NCI-H1417 (cell line): ENCODE data around the gene CERS3.
"Not testable (repeated sequence)": the region's sequence is repeated elsewhere in the genome, so short reads cannot be mapped to it uniquely, and the experiment has no call there.

ENCODE experiments used
- DNase-seq, 3 experiments: peaks; one replicate each; lab custom pipeline; 2025; lab: John Stamatoyannopoulos, UW

CERS3 gene

DNA sequence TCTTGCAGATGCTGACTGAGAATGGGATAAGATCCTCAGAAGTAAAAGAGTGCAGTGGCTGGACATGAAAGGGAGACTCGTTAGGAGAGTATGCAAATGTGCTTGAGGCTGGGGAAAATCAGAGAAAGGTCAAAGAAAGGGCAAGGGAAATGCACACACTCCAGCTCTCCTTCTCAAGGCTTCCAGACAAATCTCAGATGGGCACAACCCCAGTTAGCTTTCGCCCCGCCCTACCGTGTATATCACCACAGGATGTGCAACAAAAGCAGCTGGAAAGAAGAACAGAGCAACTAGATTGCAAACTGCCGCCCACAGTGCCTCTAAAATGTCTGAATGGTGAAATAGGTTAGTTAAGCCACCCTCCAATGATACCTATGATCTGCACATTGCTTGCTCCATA, 63.9 kb downstream of the CERS3 start:
- peak in 1 of 3 experiments; percentile 22 for DNase-seq

DNA sequence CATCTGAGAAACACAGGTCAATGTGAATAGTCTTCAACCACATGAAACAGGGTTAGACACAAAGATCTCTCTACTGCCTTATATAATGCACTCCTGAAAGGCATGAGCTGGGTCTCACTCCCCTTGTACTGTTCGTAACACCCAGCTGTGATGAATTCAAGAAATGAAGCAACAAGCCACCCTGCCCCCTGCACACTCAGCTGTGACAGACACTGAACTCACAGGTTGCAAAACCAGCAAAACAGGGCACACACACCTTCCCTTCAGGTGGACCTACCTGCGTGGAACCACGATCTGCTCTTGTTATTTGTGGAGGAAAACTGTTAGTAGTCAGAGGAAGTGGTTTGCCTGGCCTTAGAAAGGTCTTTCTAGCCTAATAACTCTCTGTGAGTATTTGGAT, 64.5 kb downstream of the CERS3 start:
- no peak for DNase-seq

DNA sequence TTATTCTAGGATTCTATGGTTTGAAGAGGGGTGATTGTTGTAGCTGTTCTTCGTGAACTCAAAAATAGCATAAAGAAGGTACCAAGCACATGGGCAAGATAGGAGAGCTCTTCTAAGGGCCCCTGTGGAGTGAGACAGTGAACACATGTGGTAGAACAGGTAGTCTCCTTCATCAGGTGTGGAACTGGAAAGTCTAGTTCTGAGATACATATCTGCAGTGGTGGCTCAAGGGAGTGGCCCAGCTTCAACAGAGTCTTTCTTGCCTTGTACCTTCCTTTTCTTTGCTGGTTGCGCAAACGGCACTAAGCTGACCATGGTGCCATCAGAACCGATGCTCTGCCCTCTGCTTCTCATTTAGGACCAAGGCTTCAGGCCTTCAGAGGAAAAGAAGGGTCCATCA, 65.2 kb downstream of the CERS3 start:
- DNase-seq = no peak

DNA sequence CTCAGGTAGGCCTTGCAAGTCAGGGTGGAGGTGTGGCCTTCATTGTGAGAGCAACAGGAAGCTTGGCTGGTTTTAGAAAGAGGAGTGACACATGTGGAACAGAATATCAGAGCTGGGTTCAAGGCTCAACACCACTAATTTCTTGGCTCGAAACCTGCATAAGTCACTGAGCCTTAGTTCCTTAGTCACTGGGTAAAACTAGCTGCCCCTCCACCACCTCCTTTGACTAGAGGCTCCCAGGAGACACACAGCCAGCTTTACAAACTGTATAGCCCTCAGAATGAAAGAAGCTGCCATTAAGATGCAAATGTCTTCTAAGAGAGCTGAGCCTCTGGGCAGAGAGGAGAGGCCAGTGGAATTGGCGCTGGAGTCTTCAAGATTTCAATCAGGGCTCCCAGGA, 67.7 kb downstream of the CERS3 start:
- DNase-seq = no peak

- peak; percentile 19 to 57 (median 41) for DNase-seq
These were observed 71.5 kb downstream of the CERS3 start for GRCh38 chr15:100457201-100457600.

GRCh38 chr15:100454148-100454547, 74.6 kb downstream of the CERS3 start:
- DNase-seq = no peak

DNA sequence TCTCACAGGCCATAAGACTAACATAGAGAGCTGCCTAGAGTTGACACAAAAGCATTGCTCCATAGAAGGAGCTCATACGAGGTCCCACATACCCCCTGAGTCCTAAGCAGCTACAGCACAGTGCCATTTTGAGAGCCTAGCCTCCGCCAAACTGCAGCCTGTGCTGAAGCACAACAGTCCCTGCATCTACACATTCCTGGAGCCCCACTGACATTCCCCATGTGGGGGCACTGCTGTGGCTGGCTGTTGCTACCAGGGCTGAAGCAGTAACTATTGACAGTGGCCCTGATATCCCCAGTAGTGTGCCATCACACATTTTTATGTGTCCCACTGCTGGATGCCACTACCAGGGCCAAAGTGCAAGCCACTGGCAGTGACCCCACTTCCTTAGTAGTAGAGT, 80.3 kb downstream of the CERS3 start:
- DNase-seq = no peak

GRCh38 chr15:100441063-100441462, 87.7 kb downstream of the CERS3 start:
- DNase-seq = not testable (repeated sequence)

GRCh38 chr15:100439514-100439913, 89.2 kb downstream of the CERS3 start:
- DNase-seq = no peak

DNA sequence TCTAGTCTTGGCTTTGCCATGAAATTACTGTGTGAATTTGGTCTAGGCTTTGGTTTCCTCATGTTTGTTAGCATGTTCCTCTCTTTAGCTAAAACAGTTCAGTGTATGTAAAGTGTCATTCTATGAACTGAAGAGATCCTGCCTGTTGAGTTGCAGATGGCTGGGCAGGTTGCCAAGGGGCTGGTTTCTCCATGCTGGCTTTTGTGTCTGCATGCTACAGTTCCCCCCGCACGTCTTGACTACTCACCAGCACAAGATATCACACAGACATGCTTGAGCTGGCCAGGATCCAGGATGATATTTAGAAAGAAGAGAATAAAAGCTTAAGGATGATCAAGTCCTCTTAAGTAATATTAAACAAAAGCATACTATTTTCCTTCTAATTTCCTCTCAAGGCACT, 90.2 kb downstream of the CERS3 start:
- peak; percentile 20 to 93 (median 69) for DNase-seq

DNA sequence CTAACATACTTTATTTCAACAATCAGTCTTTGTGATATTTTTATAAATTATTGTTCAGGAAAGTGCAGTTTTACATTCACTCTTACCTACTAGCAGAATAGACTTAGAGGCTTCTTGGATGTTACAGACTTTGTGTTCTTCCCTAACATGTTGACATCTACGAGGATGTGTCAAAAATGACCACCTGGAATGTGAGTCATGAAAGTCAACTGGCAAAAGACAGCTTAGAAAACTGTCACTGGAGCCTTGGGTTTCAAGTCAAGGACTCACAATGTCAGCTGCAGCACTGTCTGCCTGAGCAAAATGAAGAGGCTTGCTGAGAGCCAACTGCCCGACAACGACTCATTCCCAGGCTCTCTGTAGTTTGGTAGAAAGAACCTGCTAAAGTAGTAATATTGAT, 91.5 kb downstream of the CERS3 start:
- DNase-seq = no peak

DNA sequence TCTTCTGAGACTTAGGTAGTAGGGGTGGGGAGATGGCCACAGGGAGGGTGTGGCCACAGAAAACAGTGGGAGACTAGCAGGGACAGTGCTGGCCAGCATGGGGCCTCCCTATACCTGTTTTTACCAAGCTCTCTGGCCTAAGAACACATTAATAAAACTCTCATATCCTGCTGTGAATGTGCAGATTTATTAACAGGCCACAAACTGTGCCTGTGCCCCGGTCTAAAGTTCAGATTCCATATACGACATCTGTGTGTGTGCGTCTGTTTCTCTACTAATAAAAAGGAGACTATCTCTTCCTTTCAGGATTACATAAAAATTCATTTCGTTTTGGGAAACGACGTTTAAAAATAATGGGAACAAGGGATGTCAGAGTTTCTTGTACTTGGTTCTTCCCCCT, 94.2 kb downstream of the CERS3 start:
- no peak for DNase-seq

DNA sequence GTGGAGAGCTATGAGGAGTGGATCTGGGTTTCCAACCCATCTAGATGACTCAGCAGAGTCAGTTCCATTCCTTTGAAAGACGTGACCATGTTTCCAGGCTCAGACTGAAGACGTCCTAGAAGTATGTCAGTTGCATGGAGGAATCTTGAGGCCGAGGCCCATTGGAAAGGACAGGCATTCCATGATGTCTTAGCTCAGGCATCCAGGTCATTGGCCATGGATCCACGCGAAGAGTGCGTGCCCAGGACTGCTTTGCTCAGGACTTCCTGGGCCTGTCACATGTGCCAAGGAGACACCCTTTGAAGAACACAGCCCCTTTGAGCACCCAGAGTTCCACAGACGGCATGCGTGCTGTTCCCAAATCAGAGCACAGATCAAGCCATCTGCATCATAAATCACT, 94.7 kb downstream of the CERS3 start:
- DNase-seq = no peak

DNA sequence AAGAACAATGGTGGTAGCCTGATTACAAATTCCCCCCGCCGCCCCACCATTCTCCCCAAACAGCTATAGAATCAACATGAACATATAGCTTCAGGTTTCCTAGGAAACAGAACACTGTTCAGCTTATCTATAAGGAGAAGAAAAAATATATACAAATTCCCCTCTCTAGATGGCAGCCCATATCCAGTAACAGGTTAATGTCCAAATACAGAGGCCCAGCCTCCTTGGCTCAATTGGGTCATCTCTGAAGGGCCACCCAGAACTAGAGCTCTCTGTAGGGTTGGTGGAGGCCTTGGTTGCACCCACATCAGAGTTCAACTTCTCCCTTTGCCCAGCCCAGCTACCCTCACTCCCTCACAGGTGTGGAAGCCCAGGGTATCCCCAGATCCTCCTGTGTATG, 95.4 kb downstream of the CERS3 start:
- no peak for DNase-seq

GRCh38 chr15:100430411-100430810, 98.3 kb downstream of the CERS3 start:
- no peak for DNase-seq

GRCh38 chr15:100429116-100429728, 99.5 kb downstream of the CERS3 start:
- DNase-seq = no peak

DNA sequence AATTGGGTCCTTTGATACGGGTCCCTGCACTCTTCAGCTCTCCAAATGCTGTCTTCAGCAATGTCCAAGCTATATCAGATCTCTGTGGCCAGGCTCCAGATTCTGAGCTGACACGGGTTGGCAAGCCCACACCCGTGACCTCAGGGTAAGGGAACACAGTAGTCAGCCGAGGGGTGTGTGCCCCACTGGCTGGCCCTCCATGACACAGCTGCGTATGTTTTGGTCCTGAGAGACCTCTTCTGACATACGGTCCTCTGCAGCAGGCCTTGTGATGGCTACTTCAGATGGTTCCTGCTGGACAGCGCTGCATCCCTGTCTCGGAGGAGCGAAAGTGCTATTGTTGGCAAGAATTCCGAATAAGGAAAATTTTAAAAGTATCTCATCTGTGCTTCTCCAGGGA, 101.8 kb downstream of the CERS3 start:
- no peak for DNase-seq

DNA sequence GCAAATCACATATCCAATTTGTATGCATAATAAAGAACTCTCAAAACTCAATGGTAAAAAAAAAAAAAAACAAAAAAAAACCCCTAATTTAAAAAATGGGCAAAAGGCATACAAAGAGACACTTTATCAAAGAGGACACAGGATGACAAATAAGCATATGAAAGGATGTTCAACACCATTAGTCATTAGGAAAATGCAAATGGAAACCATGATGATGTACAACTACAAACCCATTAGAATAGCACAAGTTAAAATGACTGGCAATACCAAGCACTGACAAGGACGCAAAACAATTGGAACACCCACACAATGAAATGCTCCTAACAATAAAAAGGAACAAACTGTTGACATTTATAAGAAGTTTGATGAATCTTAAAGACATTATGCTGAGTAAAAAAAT, 123.6 kb downstream of the CERS3 start:
- no peak for DNase-seq

DNA sequence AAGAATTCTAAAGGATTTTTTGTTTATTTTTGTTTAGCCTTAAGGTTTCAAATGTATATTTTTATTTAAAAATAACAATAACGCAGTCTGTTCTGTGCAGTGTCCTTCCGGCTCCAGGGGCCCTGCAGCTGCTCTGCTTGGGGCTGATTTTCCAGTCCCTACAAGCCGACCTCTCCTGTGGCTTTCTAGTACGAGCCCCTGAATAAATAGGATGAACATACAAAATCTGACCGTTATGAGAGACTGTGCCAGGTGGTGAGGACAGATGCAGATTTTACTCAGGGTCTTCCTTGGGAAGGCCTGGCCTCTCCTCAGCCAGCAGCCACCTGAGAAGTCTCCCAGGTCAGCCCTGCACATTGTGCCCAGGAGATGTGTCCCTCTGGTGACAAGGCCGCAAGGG, 127.8 kb downstream of the CERS3 start:
- DNase-seq = no peak

- DNase-seq = no peak
These were observed 133.9 kb downstream of the CERS3 start for GRCh38 chr15:100394736-100395440.

- DNase-seq = no peak
These were observed 135.7 kb downstream of the CERS3 start for GRCh38 chr15:100393008-100393407.

DNA sequence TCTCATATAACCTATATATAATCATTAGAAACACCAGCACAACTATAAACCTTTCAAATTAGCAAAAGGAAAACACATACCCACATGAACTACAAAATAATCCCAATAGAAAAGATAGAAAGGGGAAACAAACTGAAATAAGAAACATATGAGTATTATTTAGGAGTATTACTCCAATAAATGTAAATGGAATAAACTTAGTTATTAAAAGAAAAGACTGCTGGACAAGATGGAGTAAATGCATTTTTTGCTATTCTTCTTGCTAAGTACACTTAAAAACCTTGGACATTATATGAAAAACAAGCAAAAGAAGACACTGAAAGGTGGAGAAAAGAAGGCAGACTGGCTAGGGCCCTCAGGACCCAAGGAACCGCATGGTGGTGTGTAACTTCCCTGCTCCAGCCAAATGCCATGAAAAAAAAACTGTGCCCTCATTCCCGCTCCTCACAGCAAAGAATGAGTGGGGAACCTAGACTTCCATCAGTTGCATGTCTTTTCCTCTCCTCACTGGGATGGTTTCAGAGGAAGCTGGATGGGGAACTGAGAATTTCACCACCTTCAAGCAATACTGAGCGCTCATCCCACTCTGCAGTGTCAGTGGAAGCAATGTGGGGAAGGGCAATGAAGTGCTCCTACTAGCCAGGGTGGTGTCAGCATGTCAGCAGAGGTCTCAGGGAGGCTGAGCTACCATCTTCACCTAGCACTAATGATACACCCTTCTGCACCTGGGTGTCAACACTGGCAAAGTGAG, 143.3 kb downstream of the CERS3 start:
- DNase-seq = no peak

GRCh38 chr15:100384108-100384410, 144.7 kb downstream of the CERS3 start:
- DNase-seq = no peak
